NCI-H2196 treated with DMSO at 0.1 percent for 48 hours (cell line): ENCODE measurements around the gene ASMTL.
"Not testable (repeated sequence)": the region's sequence is repeated elsewhere in the genome, so short reads cannot be mapped to it uniquely, and the experiment has no call there.

Experiments
- DNase-seq: peaks from one replicate; lab custom pipeline; 2025; ENCODE audit not compliant: unreplicated experiment; lab: John Stamatoyannopoulos, UW

ASMTL gene, protein sequence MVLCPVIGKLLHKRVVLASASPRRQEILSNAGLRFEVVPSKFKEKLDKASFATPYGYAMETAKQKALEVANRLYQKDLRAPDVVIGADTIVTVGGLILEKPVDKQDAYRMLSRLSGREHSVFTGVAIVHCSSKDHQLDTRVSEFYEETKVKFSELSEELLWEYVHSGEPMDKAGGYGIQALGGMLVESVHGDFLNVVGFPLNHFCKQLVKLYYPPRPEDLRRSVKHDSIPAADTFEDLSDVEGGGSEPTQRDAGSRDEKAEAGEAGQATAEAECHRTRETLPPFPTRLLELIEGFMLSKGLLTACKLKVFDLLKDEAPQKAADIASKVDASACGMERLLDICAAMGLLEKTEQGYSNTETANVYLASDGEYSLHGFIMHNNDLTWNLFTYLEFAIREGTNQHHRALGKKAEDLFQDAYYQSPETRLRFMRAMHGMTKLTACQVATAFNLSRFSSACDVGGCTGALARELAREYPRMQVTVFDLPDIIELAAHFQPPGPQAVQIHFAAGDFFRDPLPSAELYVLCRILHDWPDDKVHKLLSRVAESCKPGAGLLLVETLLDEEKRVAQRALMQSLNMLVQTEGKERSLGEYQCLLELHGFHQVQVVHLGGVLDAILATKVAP

DNA sequence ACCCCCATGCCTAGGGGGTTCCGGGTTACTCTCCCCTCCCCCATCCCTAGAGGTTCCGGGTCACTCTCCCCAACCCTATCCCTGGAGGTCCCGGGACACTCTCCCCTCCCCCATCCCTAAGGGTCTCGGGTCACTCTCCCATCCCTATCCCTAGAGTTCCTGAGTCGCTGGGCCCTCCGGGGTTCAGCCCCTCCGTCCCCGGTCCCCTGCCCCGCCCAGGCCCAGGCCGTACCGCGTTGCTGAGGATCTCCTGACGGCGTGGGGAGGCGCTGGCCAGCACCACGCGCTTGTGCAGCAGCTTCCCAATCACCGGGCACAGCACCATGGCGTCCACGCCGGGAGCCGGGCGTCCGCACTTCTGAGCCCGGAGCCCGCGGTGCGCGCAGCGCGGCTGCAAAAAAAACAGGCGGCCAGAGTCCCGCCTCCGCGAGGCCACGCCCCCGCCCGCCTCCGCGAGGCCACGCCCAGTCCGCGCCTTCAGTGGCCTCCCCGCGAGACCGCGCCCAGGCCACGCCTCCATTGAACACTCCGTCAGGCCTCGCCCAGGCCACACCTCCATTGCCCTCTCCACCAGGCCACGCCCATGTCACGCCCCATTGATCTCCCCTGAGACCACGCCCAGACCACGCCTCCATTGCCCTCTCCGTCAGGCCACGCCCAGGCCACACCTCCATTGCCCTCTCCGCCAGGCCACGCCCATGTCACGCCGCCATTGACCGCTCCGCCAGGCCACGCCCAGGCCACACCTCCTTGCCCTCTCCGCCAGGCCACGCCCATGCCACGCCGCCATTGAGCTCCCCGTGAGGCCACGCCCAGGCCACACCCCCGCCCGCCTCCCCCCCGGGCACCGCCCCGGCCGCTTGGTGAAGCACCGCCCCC, at the start of gene ASMTL:
TSS of gene ASMTL (minus strand) at position 394 of the 879 bp plus-strand sequence. CDS start at position 325, 69 bp downstream.
- no peak for DNase-seq

DNA sequence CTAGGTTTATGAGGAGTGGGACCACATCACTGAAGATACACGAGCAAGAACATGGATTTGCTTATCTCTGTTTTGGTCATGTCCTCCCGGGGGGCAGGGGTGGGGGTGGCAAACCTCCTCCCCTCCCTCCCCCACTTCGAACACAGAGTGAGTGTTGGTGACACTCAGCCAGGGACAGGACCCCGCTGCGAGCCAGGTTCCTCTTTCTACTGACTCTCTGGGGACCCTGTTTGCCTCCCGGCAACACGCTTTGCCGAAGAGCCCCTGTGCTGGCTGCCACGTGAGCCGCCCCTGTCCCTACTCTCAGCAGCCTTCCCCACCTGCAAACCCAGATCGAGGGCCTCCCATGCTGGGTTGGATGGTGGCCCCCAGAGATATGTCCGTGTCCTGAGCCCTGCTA, 49.5 kb upstream of the ASMTL start:
- DNase-seq: no peak

DNA sequence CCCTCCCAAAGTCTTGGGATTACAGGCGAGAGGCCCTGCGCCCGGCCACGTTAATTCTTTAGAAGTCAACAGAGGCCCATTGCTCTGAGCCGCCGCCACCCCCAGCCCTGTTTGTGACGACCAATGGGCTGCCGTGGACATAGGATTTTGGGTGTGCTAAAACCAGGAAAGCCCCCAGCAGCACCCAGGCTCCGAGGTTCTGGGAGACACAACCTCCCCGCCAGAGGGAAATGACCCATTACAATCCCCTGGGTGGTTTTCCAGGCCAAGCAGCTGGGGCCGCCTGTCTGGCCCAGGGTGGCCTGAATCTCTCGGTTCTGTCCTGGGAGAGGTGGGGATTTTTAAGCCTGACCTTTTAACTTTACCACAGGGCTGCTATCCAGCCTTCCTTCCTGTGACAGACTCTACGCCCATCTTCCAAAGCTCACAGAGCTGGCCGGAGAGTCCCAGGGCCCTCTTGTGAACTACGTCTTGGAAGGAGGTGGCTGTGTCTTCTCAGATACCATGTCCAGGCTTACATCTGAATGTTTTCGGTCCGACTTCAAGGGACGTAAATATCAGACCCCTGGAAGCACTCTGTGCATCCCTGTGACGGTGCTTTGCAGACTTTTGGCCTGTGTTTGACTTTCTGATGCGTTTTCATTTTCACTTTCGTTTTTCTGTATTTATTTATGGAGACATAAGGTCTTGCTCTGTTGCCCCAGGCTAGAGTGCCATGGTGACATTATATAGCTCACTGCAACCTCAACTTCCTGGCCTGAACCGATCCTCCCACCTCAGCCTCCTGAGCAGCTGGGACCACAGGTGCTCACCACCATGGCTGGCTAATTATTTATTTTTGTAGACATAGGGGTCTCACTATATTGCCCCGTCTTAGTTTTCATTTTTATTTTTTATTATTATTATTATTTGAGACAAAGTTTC, 48.3 kb upstream of the ASMTL start:
- no peak for DNase-seq

DNA sequence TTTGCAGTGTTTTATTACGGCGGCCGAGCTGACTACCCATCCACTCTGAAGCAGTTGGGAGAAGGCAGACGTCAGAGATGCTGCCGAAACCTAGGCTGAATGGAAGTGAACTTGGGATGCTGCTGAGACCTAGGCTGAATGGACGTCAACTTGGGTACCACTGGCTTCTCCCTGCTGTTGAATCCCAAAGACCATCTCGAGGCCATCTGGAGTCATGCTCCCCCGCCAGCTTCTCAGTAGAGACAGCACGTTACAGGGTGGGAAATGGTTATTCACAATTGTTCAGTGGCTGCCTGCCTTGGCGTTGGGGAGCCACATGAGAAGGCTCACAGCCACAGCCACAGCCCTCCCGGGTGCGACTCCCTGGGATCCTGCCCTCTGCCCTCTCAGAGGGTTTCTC, 43.4 kb upstream of the ASMTL start:
- DNase-seq: no peak

DNA sequence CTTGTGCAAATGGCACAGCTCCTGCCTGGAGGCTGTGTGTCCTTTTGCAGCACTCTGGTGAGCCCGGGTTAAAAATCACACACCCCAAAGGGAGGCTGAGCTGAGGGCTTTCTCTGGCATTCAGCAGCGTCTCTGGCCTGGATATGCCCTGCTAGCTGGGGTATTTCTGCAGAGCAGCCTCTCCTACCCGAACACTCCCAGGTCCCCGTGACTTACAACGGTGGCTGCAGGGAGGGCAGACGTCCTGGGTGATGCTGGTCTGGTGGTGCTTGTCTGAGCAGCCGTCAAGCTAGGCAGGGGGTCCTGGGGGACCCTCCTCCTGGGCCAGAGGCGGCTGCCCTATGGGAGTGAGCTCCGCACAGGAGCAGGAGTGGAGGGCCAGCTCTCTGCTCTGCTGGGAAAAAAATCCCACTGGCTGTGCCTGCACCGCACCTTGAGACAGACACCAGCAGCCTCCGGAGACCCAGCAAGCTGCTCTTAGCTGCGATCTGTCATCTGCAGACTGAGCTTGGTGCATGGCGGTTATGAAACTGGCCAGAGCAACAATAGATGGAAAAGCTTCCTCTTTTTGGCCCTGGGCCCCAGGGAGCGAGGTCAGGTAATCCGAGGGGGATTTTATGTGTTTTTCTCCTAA, 41.3 kb upstream of the ASMTL start:
- no peak for DNase-seq

DNA sequence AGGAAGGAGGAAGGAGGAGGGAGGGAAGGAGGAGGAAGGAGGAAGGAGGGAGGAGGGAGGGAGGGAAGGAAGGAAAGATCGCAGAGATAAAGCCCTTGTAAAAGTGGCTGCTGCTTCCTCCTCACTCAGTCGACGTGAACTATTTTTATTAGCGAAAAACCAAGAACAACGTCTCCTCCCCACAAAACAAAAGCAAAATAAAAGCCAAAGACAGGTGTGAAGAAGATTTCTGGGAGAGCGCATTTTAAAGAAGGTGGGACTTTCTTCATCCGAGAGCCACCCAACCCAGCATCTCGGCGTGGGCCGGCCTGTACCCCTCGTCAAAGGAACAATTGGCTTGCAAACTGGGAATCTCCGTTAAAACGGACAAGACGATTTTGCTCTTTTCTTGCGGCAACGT, 40.7 kb upstream of the ASMTL start:
- no peak for DNase-seq

DNA sequence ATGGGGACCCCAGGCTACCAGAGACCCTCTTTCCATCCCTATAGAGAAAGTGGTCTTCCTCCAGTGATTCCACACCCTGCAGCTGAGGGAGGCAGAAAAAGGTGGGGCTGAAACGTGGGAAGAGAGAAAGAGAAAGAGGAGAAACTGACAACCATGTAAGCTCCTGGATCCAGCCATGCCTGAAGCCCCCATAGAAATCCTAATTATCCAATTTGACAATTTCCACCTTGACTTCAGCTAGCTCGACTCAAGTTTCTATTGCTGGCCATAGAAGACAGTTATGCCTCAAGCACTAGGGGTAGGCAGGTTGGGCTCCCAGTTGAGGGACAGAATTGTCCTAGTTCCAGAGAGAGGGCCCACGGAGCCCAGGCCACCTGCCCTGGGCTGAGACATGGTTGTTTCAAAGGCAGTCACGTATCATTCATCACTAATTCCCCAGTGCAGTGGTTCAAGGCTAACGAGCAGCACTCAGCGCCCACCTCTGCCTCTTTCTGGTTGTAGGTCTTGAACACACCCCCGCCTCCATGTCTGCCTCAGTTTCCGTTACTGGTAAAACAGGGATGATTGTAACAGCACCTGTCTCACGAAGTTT, 39.8 kb upstream of the ASMTL start:
- no peak for DNase-seq

DNA sequence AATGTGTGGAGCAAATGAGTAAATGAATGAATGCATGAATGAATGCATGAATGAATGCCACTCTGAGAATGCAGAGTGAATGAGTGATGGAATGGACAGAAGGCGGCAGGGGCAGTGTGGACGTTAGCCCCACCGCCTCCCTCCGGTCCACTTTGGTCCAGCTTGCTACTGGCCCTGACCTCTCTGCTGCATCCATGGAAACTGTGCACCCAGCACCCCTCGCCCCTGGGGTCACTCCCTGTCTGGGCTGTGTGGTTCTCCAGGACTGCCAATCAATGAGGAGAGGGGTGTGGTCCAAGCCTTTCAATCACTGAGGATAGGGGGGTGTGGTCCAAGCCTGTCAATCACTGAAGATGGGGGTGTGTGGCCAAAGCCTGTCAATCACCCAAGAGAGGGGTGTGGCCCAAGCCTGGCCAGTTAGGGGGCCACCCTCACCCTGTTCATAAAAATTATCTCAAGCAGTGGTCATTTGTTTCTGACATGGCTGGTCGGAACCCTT, 39.2 kb upstream of the ASMTL start:
- DNase-seq: no peak

DNA sequence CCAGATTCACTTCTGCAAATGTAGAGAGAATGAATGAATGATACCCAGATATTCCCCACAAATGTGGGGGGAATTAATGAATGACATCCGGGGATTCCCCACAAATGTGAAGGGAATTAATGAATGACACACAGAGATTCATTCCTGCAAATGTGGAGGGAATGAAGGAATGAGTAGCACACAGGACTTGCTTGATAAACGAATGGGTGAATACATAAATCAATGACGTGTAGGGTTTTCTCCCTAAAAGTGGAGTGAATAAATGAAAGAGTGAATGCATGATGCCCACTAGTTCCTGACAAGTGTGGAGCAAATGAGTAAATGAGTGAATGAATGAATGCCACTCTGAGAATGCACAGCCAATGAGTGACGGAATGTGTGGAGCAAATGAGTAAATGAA, 38.5 kb upstream of the ASMTL start:
- not testable (repeated sequence) for DNase-seq

DNA sequence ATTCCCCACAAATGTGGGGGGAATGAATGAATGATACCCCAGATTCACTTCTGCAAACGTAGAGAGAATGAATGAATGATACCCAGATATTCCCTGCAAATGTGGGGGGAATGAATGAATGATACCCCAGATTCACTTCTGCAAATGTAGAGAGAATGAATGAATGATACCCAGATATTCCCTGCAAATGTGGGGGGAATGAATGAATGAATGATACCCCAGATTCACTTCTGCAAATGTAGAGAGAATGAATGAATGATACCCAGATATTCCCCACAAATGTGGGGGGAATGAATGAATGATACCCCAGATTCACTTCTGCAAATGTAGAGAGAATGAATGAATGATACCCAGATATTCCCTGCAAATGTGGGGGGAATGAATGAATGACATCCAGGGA, 38.0 kb upstream of the ASMTL start:
- not testable (repeated sequence) for DNase-seq

DNA sequence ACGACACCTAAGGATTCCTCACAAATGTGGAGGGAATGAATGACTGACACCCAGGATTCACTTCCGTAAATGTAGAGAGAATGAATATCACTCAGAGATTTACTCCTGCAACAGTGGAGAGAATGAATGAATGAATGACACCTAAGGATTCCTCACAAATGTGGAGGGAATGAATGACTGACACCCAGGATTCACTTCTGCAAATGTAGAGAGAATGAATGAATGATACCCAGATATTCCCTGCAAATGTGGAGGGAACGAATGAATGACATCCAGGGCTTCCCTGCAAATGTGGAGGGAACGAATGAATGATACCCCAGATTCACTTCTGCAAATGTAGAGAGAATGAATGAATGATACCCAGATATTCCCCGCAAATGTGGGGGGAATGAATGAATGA, 36.6 kb upstream of the ASMTL start:
- DNase-seq: not testable (repeated sequence)

DNA sequence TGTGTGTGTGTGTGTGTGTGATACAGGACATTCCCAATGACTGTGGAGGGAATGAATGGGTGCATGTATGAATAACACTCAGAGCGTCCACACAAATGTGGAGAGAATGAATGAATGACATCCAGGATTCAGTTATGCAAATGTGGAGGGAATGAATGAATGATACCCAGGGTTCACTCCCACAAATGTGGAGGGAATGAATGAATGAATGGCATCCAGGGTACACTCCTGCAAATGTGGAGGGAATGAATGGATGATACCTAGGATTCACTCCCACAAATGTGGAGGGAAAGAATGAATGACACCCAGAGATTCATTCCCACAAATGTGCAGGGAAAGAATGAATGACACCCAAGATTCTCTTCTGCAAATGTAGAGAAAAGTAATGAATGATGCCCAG, 36.0 kb upstream of the ASMTL start:
- DNase-seq: no peak

DNA sequence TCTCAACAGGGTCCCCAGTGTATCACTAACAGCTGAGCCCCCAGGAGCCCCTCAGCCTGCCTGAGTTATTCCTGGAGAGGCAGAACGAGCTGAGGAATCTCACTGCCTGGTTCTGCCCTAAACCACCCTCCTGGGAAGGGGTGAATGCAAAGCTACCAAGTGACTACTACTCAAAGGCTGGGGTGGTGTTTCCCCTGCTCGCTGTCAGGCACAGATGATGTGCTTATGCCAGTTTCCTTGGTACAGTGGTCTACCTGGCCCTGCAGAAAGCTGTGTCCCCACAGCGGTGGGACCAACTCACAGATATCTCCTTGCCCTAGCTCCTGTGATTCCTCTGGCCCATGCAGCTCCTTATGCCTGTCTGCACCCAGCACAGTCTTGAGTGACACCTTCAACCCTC, 35.4 kb upstream of the ASMTL start:
- DNase-seq: no peak

DNA sequence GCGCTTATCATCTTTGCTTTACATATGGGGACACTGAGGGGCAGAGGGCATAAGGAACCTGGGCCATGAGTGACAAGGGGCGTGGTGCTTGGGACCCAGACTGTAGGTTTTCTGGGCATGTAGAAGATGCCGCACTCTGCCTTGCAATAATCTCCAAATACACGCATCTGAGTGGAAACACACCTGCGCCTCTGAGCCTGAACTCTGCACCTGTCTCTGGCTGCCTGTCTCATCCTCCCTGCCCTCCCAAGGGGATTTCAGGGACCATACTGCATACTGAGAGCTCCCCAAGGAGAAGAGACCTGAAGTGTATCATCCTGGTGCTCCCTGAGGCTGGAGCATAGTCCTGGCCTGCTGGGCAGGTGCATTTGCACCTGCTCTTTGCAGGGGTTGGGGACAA, 34.7 kb upstream of the ASMTL start:
- no peak for DNase-seq

DNA sequence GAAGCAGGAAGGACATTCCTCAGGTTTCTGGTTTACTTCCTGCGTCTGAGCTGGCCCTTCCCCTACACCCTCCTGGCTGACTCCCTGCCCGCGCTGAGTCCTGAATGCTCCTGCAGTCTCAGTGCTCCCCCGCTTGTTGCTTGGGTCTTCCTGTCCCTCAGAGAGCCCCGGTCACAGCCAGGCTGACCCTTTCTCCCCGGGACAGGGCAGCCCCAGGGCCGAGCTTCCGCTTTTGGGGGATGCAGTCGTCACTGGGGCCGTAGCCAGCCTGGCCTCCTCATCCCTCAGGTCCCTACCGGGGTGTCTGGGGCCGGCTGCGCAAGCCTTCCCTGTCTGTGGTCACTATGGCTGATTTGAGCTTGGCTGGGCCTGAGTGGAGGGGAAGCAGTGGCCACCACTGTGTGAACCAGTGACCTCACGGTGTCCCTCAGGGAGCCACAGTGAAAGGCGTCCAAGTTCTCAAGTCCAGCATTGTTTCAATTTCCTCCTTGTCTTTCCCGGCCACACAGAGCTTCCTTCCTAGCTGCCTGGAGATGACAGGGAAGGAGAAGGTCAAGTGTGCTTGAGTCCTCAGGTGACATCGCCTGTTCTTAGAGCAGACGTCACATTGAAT, 34.1 kb upstream of the ASMTL start:
- DNase-seq: no peak

DNA sequence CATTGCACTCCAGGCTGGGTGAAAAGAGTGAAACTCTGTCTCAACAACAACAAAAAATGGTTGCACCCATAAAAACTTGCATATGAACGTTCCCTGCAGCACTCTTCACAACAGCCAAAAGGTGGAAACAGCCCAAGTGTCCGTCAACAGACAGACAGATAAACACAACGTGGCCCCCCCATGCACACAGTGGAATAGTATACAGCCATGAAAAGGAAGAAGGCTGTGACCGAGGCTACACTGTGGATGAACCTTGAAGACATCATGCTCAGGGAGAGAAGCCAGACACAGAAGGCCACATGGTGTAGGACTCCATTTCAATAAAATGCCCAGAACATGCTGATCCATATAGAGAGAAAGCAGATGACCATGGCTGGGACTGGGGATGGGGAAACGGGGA, 33.5 kb upstream of the ASMTL start:
- DNase-seq: no peak

DNA sequence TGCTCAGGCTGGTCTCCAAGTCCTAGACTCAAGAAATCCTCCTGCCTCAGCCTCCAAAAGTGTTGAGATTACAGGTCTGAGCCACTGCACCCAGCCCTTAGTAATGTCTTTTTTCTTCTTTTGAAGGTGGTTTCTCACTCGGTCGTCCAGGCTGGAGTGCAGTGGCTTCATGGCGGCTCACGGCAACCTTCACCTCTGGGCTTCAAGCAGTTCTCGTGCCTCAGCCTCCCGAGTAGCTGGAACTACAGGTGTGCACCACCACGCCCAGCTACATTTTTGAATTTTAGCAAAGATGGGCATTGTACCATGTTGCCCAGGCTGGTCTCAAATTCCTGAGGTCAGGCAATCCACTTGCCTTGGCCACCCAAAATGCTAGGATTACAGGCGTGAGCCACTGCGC, 32.3 kb upstream of the ASMTL start:
- DNase-seq: no peak

DNA sequence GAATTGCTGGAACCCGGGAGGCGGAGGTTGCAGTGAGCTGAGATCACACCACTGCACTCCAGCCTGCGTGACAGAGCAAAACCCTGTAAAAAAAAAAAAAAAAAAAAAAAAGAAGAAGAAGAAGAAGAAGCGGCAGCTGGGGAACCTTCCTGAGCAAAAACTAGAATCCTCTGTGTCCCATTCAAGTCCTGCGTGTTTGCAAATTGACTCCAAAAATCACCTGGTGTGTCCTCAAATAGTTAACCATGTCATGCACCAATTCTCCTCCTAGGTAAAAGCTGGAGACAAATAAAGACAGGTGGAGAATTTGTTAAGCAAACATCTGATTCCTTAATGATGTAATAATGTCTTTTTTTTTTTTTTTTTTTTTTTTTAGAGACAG, 31.9 kb upstream of the ASMTL start:
- no peak for DNase-seq
